Measurements from ENCODE around the gene VWA8.
"Not testable (repeated sequence)": the region's sequence is repeated elsewhere in the genome, so short reads cannot be mapped to it uniquely, and the experiment has no call there.

The VWA8 gene

GRCh38 chr13:41647699-41648313 is 313.1 kb downstream of the VWA8 start:
- H3K4me1 ChIP-seq (ENCODE audit: control insufficient read depth in 2 of 2, insufficient read depth in 2 of 2, low read length in 2 of 2); H3K9me3 ChIP-seq (ENCODE audit: control insufficient read depth in 2 of 2, low read length in 2 of 2); H3K4me3 ChIP-seq (ENCODE audit: low read length in 2 of 2); H3K9ac ChIP-seq (ENCODE audit: low read depth in 1 of 2, low read length in 2 of 2); H3K36me3 ChIP-seq (ENCODE audit: control insufficient read depth in 2 of 2, insufficient read depth in 2 of 2, low read length in 2 of 2); H3K27me3 ChIP-seq (ENCODE audit: control insufficient read depth in 2 of 2, insufficient read depth in 2 of 2, low read length in 2 of 2); H3K27ac ChIP-seq (ENCODE audit: low read depth in 2 of 2, low read length in 2 of 2): not testable (repeated sequence)

GRCh38 chr13:41645331-41645730 is 315.6 kb downstream of the VWA8 start:
- Histone ChIP-seq H3K27ac (ENCODE audit: low read depth in 2 of 2, low read length in 2 of 2) (no peak overlapping the region), H3K9me3 (ENCODE audit: control insufficient read depth in 2 of 2, low read length in 2 of 2) (no peaks in the 10 kb centered on the region), H3K4me3 (ENCODE audit: low read length in 2 of 2) (no peak overlapping the region), H3K27me3 (ENCODE audit: control insufficient read depth in 2 of 2, insufficient read depth in 2 of 2, low read length in 2 of 2) (no peaks in the 10 kb centered on the region), H3K36me3 (ENCODE audit: control insufficient read depth in 2 of 2, insufficient read depth in 2 of 2, low read length in 2 of 2) (no peaks in the 10 kb centered on the region), H3K4me1 (ENCODE audit: control insufficient read depth in 2 of 2, insufficient read depth in 2 of 2, low read length in 2 of 2) (no peaks in the 10 kb centered on the region), H3K9ac (ENCODE audit: low read depth in 1 of 2, low read length in 2 of 2) (no peak overlapping the region)

- Histone ChIP-seq H3K27ac (ENCODE audit: low read depth in 2 of 2, low read length in 2 of 2) (no peak overlapping the region), H3K9me3 (ENCODE audit: control insufficient read depth in 2 of 2, low read length in 2 of 2) (no peaks in the 10 kb centered on the region), H3K4me1 (ENCODE audit: control insufficient read depth in 2 of 2, insufficient read depth in 2 of 2, low read length in 2 of 2) (no peaks in the 10 kb centered on the region), H3K27me3 (ENCODE audit: control insufficient read depth in 2 of 2, insufficient read depth in 2 of 2, low read length in 2 of 2) (no peaks in the 10 kb centered on the region), H3K9ac (ENCODE audit: low read depth in 1 of 2, low read length in 2 of 2) (no peak overlapping the region), H3K36me3 (ENCODE audit: control insufficient read depth in 2 of 2, insufficient read depth in 2 of 2, low read length in 2 of 2) (no peaks in the 10 kb centered on the region), H3K4me3 (ENCODE audit: low read length in 2 of 2) (no peak overlapping the region)
Measured at GRCh38 chr13:41644742-41645141, 316.2 kb downstream of the VWA8 start.

GRCh38 chr13:41643507-41643906 is 317.4 kb downstream of the VWA8 start:
- Histone ChIP-seq H3K9ac (ENCODE audit: low read depth in 1 of 2, low read length in 2 of 2) (no peak overlapping the region), H3K9me3 (ENCODE audit: control insufficient read depth in 2 of 2, low read length in 2 of 2) (no peaks in the 10 kb centered on the region), H3K36me3 (ENCODE audit: control insufficient read depth in 2 of 2, insufficient read depth in 2 of 2, low read length in 2 of 2) (no peaks in the 10 kb centered on the region), H3K4me3 (ENCODE audit: low read length in 2 of 2) (no peak overlapping the region), H3K27me3 (ENCODE audit: control insufficient read depth in 2 of 2, insufficient read depth in 2 of 2, low read length in 2 of 2) (no peaks in the 10 kb centered on the region), H3K4me1 (ENCODE audit: control insufficient read depth in 2 of 2, insufficient read depth in 2 of 2, low read length in 2 of 2) (no peaks in the 10 kb centered on the region), H3K27ac (ENCODE audit: low read depth in 2 of 2, low read length in 2 of 2) (no peak overlapping the region)

- Histone ChIP-seq H3K4me3 (ENCODE audit: low read length in 2 of 2) (no peak overlapping the region), H3K9me3 (ENCODE audit: control insufficient read depth in 2 of 2, low read length in 2 of 2) (no peaks in the 10 kb centered on the region), H3K36me3 (ENCODE audit: control insufficient read depth in 2 of 2, insufficient read depth in 2 of 2, low read length in 2 of 2) (no peaks in the 10 kb centered on the region), H3K9ac (ENCODE audit: low read depth in 1 of 2, low read length in 2 of 2) (no peak overlapping the region), H3K4me1 (ENCODE audit: control insufficient read depth in 2 of 2, insufficient read depth in 2 of 2, low read length in 2 of 2) (no peaks in the 10 kb centered on the region), H3K27ac (ENCODE audit: low read depth in 2 of 2, low read length in 2 of 2) (no peak overlapping the region), H3K27me3 (ENCODE audit: control insufficient read depth in 2 of 2, insufficient read depth in 2 of 2, low read length in 2 of 2) (no peaks in the 10 kb centered on the region)
Measured at GRCh38 chr13:41641961-41642360, 318.9 kb downstream of the VWA8 start.

GRCh38 chr13:41641429-41641828 is 319.5 kb downstream of the VWA8 start:
- no peak overlapping the region for H3K9ac ChIP-seq (ENCODE audit: low read depth in 1 of 2, low read length in 2 of 2)
- no peaks in the 10 kb centered on the region for H3K4me1 ChIP-seq (ENCODE audit: control insufficient read depth in 2 of 2, insufficient read depth in 2 of 2, low read length in 2 of 2)
- H3K36me3 ChIP-seq (ENCODE audit: control insufficient read depth in 2 of 2, insufficient read depth in 2 of 2, low read length in 2 of 2), result no peaks in the 10 kb centered on the region
- H3K9me3 ChIP-seq (ENCODE audit: control insufficient read depth in 2 of 2, low read length in 2 of 2), result no peaks in the 10 kb centered on the region
- no peaks in the 10 kb centered on the region for H3K27me3 ChIP-seq (ENCODE audit: control insufficient read depth in 2 of 2, insufficient read depth in 2 of 2, low read length in 2 of 2)
- no peak overlapping the region for H3K4me3 ChIP-seq (ENCODE audit: low read length in 2 of 2)
- no peak overlapping the region for H3K27ac ChIP-seq (ENCODE audit: low read depth in 2 of 2, low read length in 2 of 2)

GRCh38 chr13:41639955-41640780 is 320.7 kb downstream of the VWA8 start:
- Histone ChIP-seq H3K36me3 (ENCODE audit: control insufficient read depth in 2 of 2, insufficient read depth in 2 of 2, low read length in 2 of 2) (no peaks in the 10 kb centered on the region), H3K4me3 (ENCODE audit: low read length in 2 of 2) (no peak overlapping the region), H3K4me1 (ENCODE audit: control insufficient read depth in 2 of 2, insufficient read depth in 2 of 2, low read length in 2 of 2) (no peaks in the 10 kb centered on the region), H3K27ac (ENCODE audit: low read depth in 2 of 2, low read length in 2 of 2) (no peak overlapping the region), H3K9ac (ENCODE audit: low read depth in 1 of 2, low read length in 2 of 2) (no peak overlapping the region), H3K9me3 (ENCODE audit: control insufficient read depth in 2 of 2, low read length in 2 of 2) (no peaks in the 10 kb centered on the region), H3K27me3 (ENCODE audit: control insufficient read depth in 2 of 2, insufficient read depth in 2 of 2, low read length in 2 of 2) (no peaks in the 10 kb centered on the region)

DNA sequence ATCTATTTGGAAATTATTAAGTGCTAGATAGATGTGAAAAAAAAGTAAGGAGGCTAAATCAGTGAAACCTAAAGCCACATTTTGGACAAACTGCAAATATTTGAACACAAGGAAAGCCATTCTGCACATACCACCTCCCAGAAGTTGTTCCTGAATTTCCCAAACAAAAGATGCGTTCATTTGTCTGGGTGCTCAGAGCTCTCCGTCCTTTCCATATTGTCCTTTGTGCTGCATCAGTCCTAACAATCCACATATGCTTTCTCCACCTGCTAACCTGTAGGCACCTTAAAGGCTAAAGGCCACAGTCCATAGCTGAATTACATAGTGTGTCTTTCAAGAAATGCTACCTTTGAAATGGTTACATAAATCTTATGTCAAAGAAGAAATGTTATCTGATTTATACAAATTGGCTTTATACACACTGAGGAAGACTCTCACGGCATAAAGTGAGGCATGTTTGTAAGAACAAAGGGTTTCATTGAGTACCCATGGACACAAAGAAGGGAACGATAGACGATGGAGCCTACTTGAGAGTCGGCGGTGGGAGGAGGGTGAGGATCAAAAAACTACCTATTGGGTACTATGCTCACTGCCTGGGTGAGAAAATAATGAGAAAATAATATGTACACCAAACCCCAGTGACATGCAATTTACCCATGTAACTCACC is 321.5 kb downstream of the VWA8 start:
- Histone ChIP-seq H3K27ac (ENCODE audit: low read depth in 2 of 2, low read length in 2 of 2) (no peak overlapping the region), H3K27me3 (ENCODE audit: control insufficient read depth in 2 of 2, insufficient read depth in 2 of 2, low read length in 2 of 2) (no peaks in the 10 kb centered on the region), H3K36me3 (ENCODE audit: control insufficient read depth in 2 of 2, insufficient read depth in 2 of 2, low read length in 2 of 2) (no peaks in the 10 kb centered on the region), H3K9me3 (ENCODE audit: control insufficient read depth in 2 of 2, low read length in 2 of 2) (no peaks in the 10 kb centered on the region), H3K9ac (ENCODE audit: low read depth in 1 of 2, low read length in 2 of 2) (no peak overlapping the region), H3K4me3 (ENCODE audit: low read length in 2 of 2) (no peak overlapping the region), H3K4me1 (ENCODE audit: control insufficient read depth in 2 of 2, insufficient read depth in 2 of 2, low read length in 2 of 2) (no peaks in the 10 kb centered on the region)

GRCh38 chr13:41637586-41637985 is 323.3 kb downstream of the VWA8 start:
- Histone ChIP-seq H3K4me3 (ENCODE audit: low read length in 2 of 2) (no peak overlapping the region), H3K36me3 (ENCODE audit: control insufficient read depth in 2 of 2, insufficient read depth in 2 of 2, low read length in 2 of 2) (no peaks in the 10 kb centered on the region), H3K4me1 (ENCODE audit: control insufficient read depth in 2 of 2, insufficient read depth in 2 of 2, low read length in 2 of 2) (no peaks in the 10 kb centered on the region), H3K9ac (ENCODE audit: low read depth in 1 of 2, low read length in 2 of 2) (no peak overlapping the region), H3K27me3 (ENCODE audit: control insufficient read depth in 2 of 2, insufficient read depth in 2 of 2, low read length in 2 of 2) (no peaks in the 10 kb centered on the region), H3K9me3 (ENCODE audit: control insufficient read depth in 2 of 2, low read length in 2 of 2) (no peaks in the 10 kb centered on the region), H3K27ac (ENCODE audit: low read depth in 2 of 2, low read length in 2 of 2) (no peak overlapping the region)

GRCh38 chr13:41637032-41637431 is 323.9 kb downstream of the VWA8 start:
- H3K9ac ChIP-seq (ENCODE audit: low read depth in 1 of 2, low read length in 2 of 2); H3K4me1 ChIP-seq (ENCODE audit: control insufficient read depth in 2 of 2, insufficient read depth in 2 of 2, low read length in 2 of 2); H3K9me3 ChIP-seq (ENCODE audit: control insufficient read depth in 2 of 2, low read length in 2 of 2); H3K27me3 ChIP-seq (ENCODE audit: control insufficient read depth in 2 of 2, insufficient read depth in 2 of 2, low read length in 2 of 2); H3K4me3 ChIP-seq (ENCODE audit: low read length in 2 of 2); H3K27ac ChIP-seq (ENCODE audit: low read depth in 2 of 2, low read length in 2 of 2); H3K36me3 ChIP-seq (ENCODE audit: control insufficient read depth in 2 of 2, insufficient read depth in 2 of 2, low read length in 2 of 2): not testable (repeated sequence)
